Muscle layer of colon (tissue), 2 donors: ENCODE data around the gene SDC3.

ENCODE experiments used
- H3K27ac ChIP-seq: one replicate; pipeline ENCODE4 v1.7.0; 2013; ENCODE audit warnings: low read depth, mild to moderate bottlenecking, low read length, moderate library complexity
- H3K27me3 ChIP-seq, 2 donors: one replicate each; pipeline ENCODE4 v1.7.0; 2013; ENCODE audit warnings: low read length in 2 of 2, mild to moderate bottlenecking in 2 of 2; ENCODE audit not compliant: insufficient read depth in 2 of 2, control insufficient read depth in 1 of 2
- H3K36me3 ChIP-seq: one replicate; pipeline ENCODE4 v1.7.0; 2013; ENCODE audit warnings: mild to moderate bottlenecking, low read length; ENCODE audit not compliant: insufficient read depth
- H3K4me1 ChIP-seq: one replicate; pipeline ENCODE4 v1.7.0; 2013; ENCODE audit warnings: mild to moderate bottlenecking, low read length; ENCODE audit not compliant: insufficient read depth
- H3K4me3 ChIP-seq, 2 donors: one replicate each; pipeline ENCODE4 v1.7.0; 2013; ENCODE audit warnings: low read length in 2 of 2, low read depth in 1 of 2, mild to moderate bottlenecking in 1 of 2, moderate library complexity in 1 of 2
- H3K9ac ChIP-seq: one replicate; pipeline ENCODE4 v1.7.0; 2013; ENCODE audit warnings: low read length
- H3K9me3 ChIP-seq: one replicate; pipeline ENCODE4 v1.7.0; 2013; ENCODE audit warnings: mild to moderate bottlenecking, low read length
- donor health status: abdominal sarcoma.
- donor health status: Adenocarcinoma of cecum.

Gene SDC3

GRCh38 chr1:30886710-30887428, 21.7 kb downstream of the SDC3 start:
- Histone ChIP-seq H3K4me3 (no peak overlapping the region), H3K36me3 (no peaks in the 10 kb centered on the region), H3K9ac (peak overlapping the region; percentile 28), H3K27ac (peak overlapping the region; percentile 91), H3K27me3 (no peaks in the 10 kb centered on the region), H3K4me1 (peaks cover 94% of the 10 kb centered on the region), H3K9me3 (no peaks in the 10 kb centered on the region)

- no peaks in the 10 kb centered on the region for H3K36me3 ChIP-seq
- H3K27me3 ChIP-seq: no peaks in the 10 kb centered on the region
- peaks cover 96% of the 10 kb centered on the region for H3K4me1 ChIP-seq
- H3K4me3 ChIP-seq: no peak overlapping the region
- H3K9ac ChIP-seq: peak overlapping the region; percentile 2
- no peaks in the 10 kb centered on the region for H3K9me3 ChIP-seq
- H3K27ac ChIP-seq: peak overlapping the region; percentile 91
These were observed 22.7 kb downstream of the SDC3 start for GRCh38 chr1:30885570-30886522.

GRCh38 chr1:30884723-30885122, 23.8 kb downstream of the SDC3 start:
- Histone ChIP-seq H3K4me1 (peaks cover 96% of the 10 kb centered on the region), H3K4me3 (no peak overlapping the region), H3K36me3 (no peaks in the 10 kb centered on the region), H3K27ac (peak overlapping the region; percentile 91), H3K27me3 (no peaks in the 10 kb centered on the region), H3K9me3 (no peaks in the 10 kb centered on the region), H3K9ac (no peak overlapping the region)

- H3K27ac ChIP-seq: peak overlapping the region; percentile 73
- H3K4me1 ChIP-seq: peaks cover 96% of the 10 kb centered on the region
These were observed 25.0 kb downstream of the SDC3 start for GRCh38 chr1:30883389-30884172.

GRCh38 chr1:30882678-30883388, 25.7 kb downstream of the SDC3 start:
- peak overlapping the region; percentile 73 for H3K27ac ChIP-seq
- H3K9me3 ChIP-seq: no peaks in the 10 kb centered on the region
- H3K4me1 ChIP-seq: peaks cover 96% of the 10 kb centered on the region
- H3K36me3 ChIP-seq: no peaks in the 10 kb centered on the region
- H3K4me3 ChIP-seq: no peak overlapping the region
- H3K9ac ChIP-seq: no peak overlapping the region
- no peaks in the 10 kb centered on the region for H3K27me3 ChIP-seq

More at GRCh38 chr1:30883389-30884172, 25.0 kb downstream of the SDC3 start:
- no peak overlapping the region for H3K4me3 ChIP-seq
- no peaks in the 10 kb centered on the region for H3K36me3 ChIP-seq
- H3K9ac ChIP-seq: no peak overlapping the region
- no peaks in the 10 kb centered on the region for H3K27me3 ChIP-seq
- H3K9me3 ChIP-seq: no peaks in the 10 kb centered on the region

- Histone ChIP-seq H3K4me1 (peaks cover 96% of the 10 kb centered on the region), H3K9me3 (no peaks in the 10 kb centered on the region), H3K27me3 (no peaks in the 10 kb centered on the region), H3K27ac (peak overlapping the region; percentile 45), H3K9ac (no peak overlapping the region), H3K4me3 (no peak overlapping the region), H3K36me3 (peaks cover 2% of the 10 kb centered on the region)
These were observed 27.0 kb downstream of the SDC3 start for GRCh38 chr1:30881319-30882181.

- no peak overlapping the region for H3K4me3 ChIP-seq
- H3K27ac ChIP-seq: no peak overlapping the region
- no peaks in the 10 kb centered on the region for H3K9me3 ChIP-seq
- no peak overlapping the region for H3K9ac ChIP-seq
- no peaks in the 10 kb centered on the region for H3K27me3 ChIP-seq
- peaks cover 10% of the 10 kb centered on the region for H3K36me3 ChIP-seq
- peaks cover 89% of the 10 kb centered on the region for H3K4me1 ChIP-seq
These were observed 27.8 kb downstream of the SDC3 start for GRCh38 chr1:30880678-30881318.

GRCh38 chr1:30879940-30880677, 28.4 kb downstream of the SDC3 start:
- H3K4me3 ChIP-seq: no peak overlapping the region
- H3K9me3 ChIP-seq: no peaks in the 10 kb centered on the region
- H3K27me3 ChIP-seq: no peaks in the 10 kb centered on the region
- no peak overlapping the region for H3K9ac ChIP-seq
- peaks cover 82% of the 10 kb centered on the region for H3K4me1 ChIP-seq
- peaks cover 16% of the 10 kb centered on the region for H3K36me3 ChIP-seq
- peak overlapping the region; percentile 27 for H3K27ac ChIP-seq

- Histone ChIP-seq H3K27ac (peak overlapping the region; percentile 27), H3K27me3 (no peaks in the 10 kb centered on the region), H3K4me1 (peaks cover 76% of the 10 kb centered on the region), H3K36me3 (peaks cover 24% of the 10 kb centered on the region), H3K9ac (no peak overlapping the region), H3K4me3 (no peak overlapping the region), H3K9me3 (no peaks in the 10 kb centered on the region)
These were observed 29.3 kb downstream of the SDC3 start for GRCh38 chr1:30879126-30879786.
